SK-N-SH (cell line): ENCODE data around the gene AHCY. TPM values are rescaled to one million over a fixed set of nuclear protein-coding genes. Genes with fewer than 3 reads are reported as not detected.

Experiments
- CTCF ChIA-PET: fragments of 300-600, 350-600 bp; formaldehyde crosslinking; extraction: SDS; loops from one replicate; lab custom pipeline; 2021; lab: Yijun Ruan, JAX
- POLR2A ChIA-PET: fragments of 350-600 bp; sonication (Branson Sonifier 250); formaldehyde crosslinking; extraction: SDS; loops from one replicate; lab custom pipeline; 2020; ENCODE audit warnings: antibody characterized with exemption, inconsistent platforms; lab: Yijun Ruan, JAX
- DNase-seq: peaks from one replicate; pipeline ENCODE4 v3.0.0; 2012
- H2AFZ ChIP-seq: fragments of 200-600 bp; sonication (generic); 2 replicates; pipeline ENCODE4 v1.8.1; 2016; ENCODE audit warnings: antibody characterized with exemption, mild to moderate bottlenecking, low read depth
- H3F3A ChIP-seq: fragments of 200-600 bp; sonication (generic); replicated peaks from 2 replicates; pipeline ENCODE3; 2016; ENCODE audit warnings: antibody characterized with exemption, mild to moderate bottlenecking; ENCODE audit not compliant: insufficient read depth
- H3K27ac ChIP-seq, 2 experiments: fragments of 200-500 bp in 1 of 2; fragments of 200-600 bp in 1 of 2; sonication (Bioruptor generic) in 1 of 2; sonication (generic), shearing (Covaris generic) in 1 of 2; 2 replicates each; pipeline versions ENCODE4 v1.5.1 to v1.6.1; 2014 to 2016; ENCODE audit warnings: low read depth in 2 of 2, inconsistent platforms in 1 of 2, low read length in 1 of 2, mild to moderate bottlenecking in 1 of 2, mixed read lengths in 1 of 2
- H3K27me3 ChIP-seq: fragments of 200-600 bp; sonication (generic), shearing (Covaris generic); 2 replicates; pipeline ENCODE4 v1.6.1; 2016; ENCODE audit warnings: mixed run types; ENCODE audit not compliant: insufficient read depth
- H3K36me3 ChIP-seq, 2 experiments: fragments of 200-500 bp in 1 of 2; fragments of 200-600 bp in 1 of 2; sonication (Bioruptor generic) in 1 of 2; sonication (generic) in 1 of 2; replicated peaks in 1 of 2; 2 replicates each; pipeline versions ENCODE3 to v1.5.1; 2014 to 2016; ENCODE audit warnings: low read length in 1 of 2, mild to moderate bottlenecking in 1 of 2; ENCODE audit not compliant: insufficient read depth in 2 of 2, control insufficient read depth in 1 of 2
- H3K4me1 ChIP-seq, 2 experiments: fragments of 200-500 bp in 1 of 2; fragments of 200-600 bp in 1 of 2; sonication (Bioruptor generic) in 1 of 2; sonication (generic), shearing (Covaris generic) in 1 of 2; 2 replicates each; pipeline versions ENCODE4 v1.5.1 to v1.6.1; 2014 to 2016; ENCODE audit warnings: low read depth in 1 of 2, low read length in 1 of 2, mixed run types in 1 of 2; ENCODE audit not compliant: insufficient read depth in 2 of 2, control insufficient read depth in 1 of 2
- H3K4me2 ChIP-seq: fragments of 200-600 bp; sonication (generic), shearing (Covaris generic); 2 replicates; pipeline ENCODE4 v1.6.1; 2017; ENCODE audit warnings: mixed run types
- H3K4me3 ChIP-seq, 2 experiments: fragments of 200-500 bp in 1 of 2; fragments of 200-600 bp in 1 of 2; sonication (Bioruptor generic) in 1 of 2; sonication (generic), shearing (Covaris generic) in 1 of 2; 2 replicates each; pipeline versions ENCODE4 v1.5.1 to v1.8.1; 2014 to 2016; ENCODE audit warnings: low read depth in 2 of 2, inconsistent platforms in 1 of 2, low read length in 1 of 2, mild to moderate bottlenecking in 1 of 2, mixed read lengths in 1 of 2, moderate library complexity in 1 of 2
- H3K79me2 ChIP-seq: fragments of 200-600 bp; sonication (generic); 2 replicates; pipeline ENCODE4 v1.8.1; 2017; ENCODE audit warnings: mild to moderate bottlenecking; ENCODE audit not compliant: insufficient read depth
- H3K9ac ChIP-seq: fragments of 200-600 bp; sonication (generic); 2 replicates; pipeline ENCODE4 v1.6.1; 2017; ENCODE audit warnings: mixed run types
- H3K9me2 ChIP-seq: fragments of 200-600 bp; sonication (generic); 2 replicates; pipeline ENCODE4 v1.6.1; 2017; ENCODE audit warnings: mixed run types
- H3K9me3 ChIP-seq: fragments of 200-600 bp; sonication (generic); 2 replicates; pipeline ENCODE4 v1.6.1; 2017; ENCODE audit warnings: mixed run types, mild to moderate bottlenecking, moderate library complexity
- H4K20me1 ChIP-seq: fragments of 200-600 bp; sonication (generic); 2 replicates; pipeline ENCODE4 v1.6.1; 2017; ENCODE audit warnings: mild to moderate bottlenecking, mixed run types; ENCODE audit not compliant: insufficient read depth
- CHD2 ChIP-seq: fragments of 150-350 bp; IDR thresholded peaks from 2 replicates; pipeline ENCODE4 v1.6.1; 2018; ENCODE audit warnings: low read length; ENCODE audit not compliant: partially characterized antibody
- ELF1 ChIP-seq: IDR thresholded peaks from 2 replicates; pipeline ENCODE4 v1.4.0; 2012
- FOSL2 ChIP-seq: IDR thresholded peaks from 2 replicates; pipeline ENCODE4 v1.4.0; 2012; ENCODE audit warnings: low read depth, mild to moderate bottlenecking, moderate library complexity, borderline replicate concordance
- GABPA ChIP-seq: IDR thresholded peaks from 2 replicates; pipeline ENCODE4 v1.4.0; 2012; ENCODE audit warnings: low read depth, mild to moderate bottlenecking
- GATA2 ChIP-seq: sonication (generic); formaldehyde crosslinking; IDR thresholded peaks from 2 replicates; pipeline ENCODE4 v1.5.0; 2020; ENCODE audit warnings: mild to moderate bottlenecking, missing genetic modification reagents
- MEF2A ChIP-seq: IDR thresholded peaks from 2 replicates; pipeline ENCODE4 v1.4.0; 2012; ENCODE audit warnings: low read depth, borderline replicate concordance
- MXI1 ChIP-seq: IDR thresholded peaks from 2 replicates; pipeline ENCODE4 v1.6.1; 2012; ENCODE audit warnings: mild to moderate bottlenecking, low read depth, low read length, improper control_type of control experiment
- NFIC ChIP-seq: IDR thresholded peaks from 2 replicates; pipeline ENCODE4 v1.4.0; 2012; ENCODE audit warnings: borderline replicate concordance
- NRF1 ChIP-seq: IDR thresholded peaks from 2 replicates; pipeline ENCODE4 v1.6.1; 2012; ENCODE audit warnings: low read depth, mild to moderate bottlenecking, low read length
- POLR2AphosphoS5 ChIP-seq: IDR thresholded peaks from 2 replicates; pipeline ENCODE4 v1.6.1; 2012; ENCODE audit warnings: low read depth, low read length
- REST ChIP-seq: IDR thresholded peaks from 2 replicates; pipeline ENCODE4 v1.6.1; 2012; ENCODE audit warnings: mild to moderate bottlenecking, low read depth, low read length, moderate library complexity
- RXRA ChIP-seq: IDR thresholded peaks from 2 replicates; pipeline ENCODE4 v1.4.0; 2012; ENCODE audit warnings: low read depth, mild to moderate bottlenecking, borderline replicate concordance
- SIN3A ChIP-seq: IDR thresholded peaks from 2 replicates; pipeline ENCODE4 v1.6.1; 2012; ENCODE audit warnings: low read depth, mild to moderate bottlenecking, low read length, moderate library complexity, borderline replicate concordance
- SMC3 ChIP-seq: IDR thresholded peaks from 2 replicates; pipeline ENCODE4 v1.6.1; 2012; ENCODE audit warnings: low read depth, low read length, improper control_type of control experiment
- TEAD4 ChIP-seq: IDR thresholded peaks from 2 replicates; pipeline ENCODE4 v1.4.0; 2012; ENCODE audit warnings: mild to moderate bottlenecking, borderline replicate concordance; ENCODE audit not compliant: insufficient read depth
- USF1 ChIP-seq: IDR thresholded peaks from 2 replicates; pipeline ENCODE4 v1.4.0; 2012; ENCODE audit warnings: low read depth, borderline replicate concordance
- YY1 ChIP-seq: IDR thresholded peaks from 2 replicates; pipeline ENCODE4 v1.4.0; 2012; ENCODE audit warnings: low read depth, mild to moderate bottlenecking
- whole genome bisulfite sequencing: methylation state at CpG from one replicate; pipeline ENCODE4 v1.1.6; 2017; ENCODE audit warnings: low lambda C conversion rate; 5-methylcytosine and 5-hydroxymethylcytosine counted together
- polyA plus RNA-seq, 3 experiments: library from polyadenylated mRNA; depleted of rRNA; stranded (reverse); fragments of >200 nt; gene quantifications; 2 replicates each; pipeline ENCODE4 v1.2.3, GENCODE V29; 2012
- TF ChIP-seq, protein P1 (sequence below): IDR thresholded peaks from 2 replicates; pipeline ENCODE4 v1.4.0; 2012; ENCODE audit warnings: low read depth, borderline replicate concordance
- TF ChIP-seq, protein P2 (sequence below): IDR thresholded peaks from 2 replicates; pipeline ENCODE4 v1.4.0; 2012; ENCODE audit warnings: low read depth
- TF ChIP-seq, protein P3 (sequence below): fragments of 150-350 bp; IDR thresholded peaks from 2 replicates; pipeline ENCODE4 v1.6.1; 2017; ENCODE audit warnings: antibody characterized with exemption, low read length, low read depth, borderline replicate concordance

Gene AHCY
- polyA plus RNA-seq, 1 of the 3 experiments (the other 2 are of a cell fraction), result 196 TPM

GRCh38 chr20:34282041-34282440, 21.1 kb downstream of the AHCY start:
- ChIA-PET POLR2A (no interaction called here), CTCF (interaction anchor here (1.1 kb wide), 1 partner anchor 30 kb away, joined by 3 read pairs; no protein-coding TSS in a partner anchor)
- TF ChIP-seq ELF1, result no peak
- TF ChIP-seq POLR2AphosphoS5, result no peak
- no peak for TF ChIP-seq USF1
- TF ChIP-seq RXRA, result no peak
- Histone ChIP-seq H3K79me2 (no peaks in the 10 kb centered on the region), H3K9me2 (no peaks in the 10 kb centered on the region), H3K4me1 (no peaks in the 10 kb centered on the region), H3K27ac (no peak overlapping the region), H4K20me1 (no peaks in the 10 kb centered on the region), H3K9ac (no peak overlapping the region), H3K27me3 (no peaks in the 10 kb centered on the region), H2AFZ (no peak overlapping the region), H3K36me3 (peaks cover 31 to 67% of the 10 kb centered on the region in 2 experiments), H3K4me3 (no peak overlapping the region), H3F3A (no peaks in the 10 kb centered on the region), H3K4me2 (no peak overlapping the region), H3K9me3 (no peaks in the 10 kb centered on the region)
- DNase-seq, result no peak
- WGBS, result 98% methylated on average over 4 of the region's 4 CpGs

DNA sequence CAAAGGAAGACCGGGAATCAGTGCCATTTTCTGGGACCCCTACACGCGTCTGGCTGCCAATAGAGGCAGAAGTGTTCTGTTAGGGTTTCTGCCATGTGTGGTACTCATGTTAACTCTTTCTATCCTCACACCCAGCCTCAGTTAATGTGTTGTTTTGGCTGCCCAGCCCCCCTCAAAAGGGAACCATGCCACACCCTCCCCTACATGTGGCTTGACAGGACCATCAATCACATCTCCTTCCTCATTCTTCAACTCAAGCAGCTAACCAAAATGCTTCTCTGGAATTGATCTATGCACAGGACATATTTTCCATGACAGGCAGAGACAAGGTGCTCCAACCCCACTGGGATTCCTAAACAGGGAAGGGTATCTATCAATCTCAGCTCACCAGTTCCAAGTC, 22.0 kb downstream of the AHCY start:
- H2AFZ ChIP-seq, result no peak overlapping the region
- H3K27ac ChIP-seq, result no peak overlapping the region
- H3K4me3 ChIP-seq, result no peak overlapping the region
- H3K4me1 ChIP-seq, result no peaks in the 10 kb centered on the region
- no peaks in the 10 kb centered on the region for H4K20me1 ChIP-seq
- H3K4me2 ChIP-seq, result no peak overlapping the region
- 90% methylated on average over 3 of the region's 3 CpGs for WGBS
- H3K9ac ChIP-seq, result no peak overlapping the region
- TF ChIP-seq MEF2A (no peak), MXI1 (no peak), GATA2 (CRISPR knock-in tag) (no peak), RXRA (no peak), REST (no peak), YY1 (no peak), FOSL2 (no peak), NRF1 (no peak), ELF1 (no peak), GABPA (no peak), SMC3 (no peak), TEAD4 (no peak), NFIC (no peak), CHD2 (no peak), SIN3A (no peak)
- TF ChIP-seq, protein P1, sequence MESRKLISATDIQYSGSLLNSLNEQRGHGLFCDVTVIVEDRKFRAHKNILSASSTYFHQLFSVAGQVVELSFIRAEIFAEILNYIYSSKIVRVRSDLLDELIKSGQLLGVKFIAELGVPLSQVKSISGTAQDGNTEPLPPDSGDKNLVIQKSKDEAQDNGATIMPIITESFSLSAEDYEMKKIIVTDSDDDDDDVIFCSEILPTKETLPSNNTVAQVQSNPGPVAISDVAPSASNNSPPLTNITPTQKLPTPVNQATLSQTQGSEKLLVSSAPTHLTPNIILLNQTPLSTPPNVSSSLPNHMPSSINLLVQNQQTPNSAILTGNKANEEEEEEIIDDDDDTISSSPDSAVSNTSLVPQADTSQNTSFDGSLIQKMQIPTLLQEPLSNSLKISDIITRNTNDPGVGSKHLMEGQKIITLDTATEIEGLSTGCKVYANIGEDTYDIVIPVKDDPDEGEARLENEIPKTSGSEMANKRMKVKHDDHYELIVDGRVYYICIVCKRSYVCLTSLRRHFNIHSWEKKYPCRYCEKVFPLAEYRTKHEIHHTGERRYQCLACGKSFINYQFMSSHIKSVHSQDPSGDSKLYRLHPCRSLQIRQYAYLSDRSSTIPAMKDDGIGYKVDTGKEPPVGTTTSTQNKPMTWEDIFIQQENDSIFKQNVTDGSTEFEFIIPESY, result no peak
- TF ChIP-seq, protein P2, sequence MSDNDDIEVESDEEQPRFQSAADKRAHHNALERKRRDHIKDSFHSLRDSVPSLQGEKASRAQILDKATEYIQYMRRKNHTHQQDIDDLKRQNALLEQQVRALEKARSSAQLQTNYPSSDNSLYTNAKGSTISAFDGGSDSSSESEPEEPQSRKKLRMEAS, result no peak
- TF ChIP-seq, protein P3, sequence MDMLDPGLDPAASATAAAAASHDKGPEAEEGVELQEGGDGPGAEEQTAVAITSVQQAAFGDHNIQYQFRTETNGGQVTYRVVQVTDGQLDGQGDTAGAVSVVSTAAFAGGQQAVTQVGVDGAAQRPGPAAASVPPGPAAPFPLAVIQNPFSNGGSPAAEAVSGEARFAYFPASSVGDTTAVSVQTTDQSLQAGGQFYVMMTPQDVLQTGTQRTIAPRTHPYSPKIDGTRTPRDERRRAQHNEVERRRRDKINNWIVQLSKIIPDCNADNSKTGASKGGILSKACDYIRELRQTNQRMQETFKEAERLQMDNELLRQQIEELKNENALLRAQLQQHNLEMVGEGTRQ, result no peak
- H3K79me2 ChIP-seq, result no peaks in the 10 kb centered on the region
- H3K9me3 ChIP-seq, result no peaks in the 10 kb centered on the region
- DNase-seq, result no peak
- H3K27me3 ChIP-seq, result no peaks in the 10 kb centered on the region
- H3K9me2 ChIP-seq, result no peaks in the 10 kb centered on the region
- ChIA-PET POLR2A (no interaction called here), CTCF (interaction anchor here (0.9 to 1.3 kb wide), 3 partner anchors 9 to 91 kb away, joined by 3 read pairs; no protein-coding TSS in a partner anchor)
- no peaks in the 10 kb centered on the region for H3F3A ChIP-seq
- H3K36me3 ChIP-seq, result peaks cover 31 to 70% of the 10 kb centered on the region in 2 experiments
